GM12878 (cell line): ENCODE measurements around the gene REPS2. TPM values are rescaled to one million over a fixed set of nuclear protein-coding genes. Genes with fewer than 3 reads are reported as not detected.

Experiments used
- ATAC-seq: fragments of 200-7000 bp; cut with Tn5 transposase; 3 replicates; pipeline ENCODE4 v1.9.1; 2020; ENCODE audit warnings: mild to moderate bottlenecking, moderate library complexity
- BruUV-seq: library from RNA; stranded (reverse); fragments of 400-500 nt; replicated peaks from 2 replicates; lab custom pipeline; 2021; lab: Mats Ljungman, UMichigan
- CTCF ChIA-PET: fragments of 300-600 bp; sonication (Branson Sonifier 250); formaldehyde crosslinking; extraction: SDS; loops from one replicate; lab custom pipeline; 2021; ENCODE audit warnings: inconsistent platforms; lab: Yijun Ruan, JAX
- POLR2A ChIA-PET: fragments of 350-600 bp; formaldehyde crosslinking; extraction: SDS; loops from one replicate; lab custom pipeline; 2021; ENCODE audit warnings: inconsistent platforms; lab: Charles Lee
- RAD21 ChIA-PET: fragments of 300-600 bp; sonication (Branson Sonifier 250); formaldehyde crosslinking; loops from one replicate; lab custom pipeline; 2023; ENCODE audit warnings: antibody characterized with exemption; ENCODE audit not compliant: unreplicated experiment; lab: Charles Lee
- SMC1A ChIA-PET: fragments of 300-600 bp; sonication (Branson Sonifier 250); formaldehyde crosslinking; loops from one replicate; lab custom pipeline; 2023; ENCODE audit not compliant: unreplicated experiment, uncharacterized antibody; lab: Charles Lee
- DNase-seq: peaks from one replicate; pipeline ENCODE4 v3.0.0-alpha.2; 2011; ENCODE audit warnings: low read depth, low spot score
- FAIRE-seq: peaks from 3 replicates; lab custom pipeline; 2011; peaks lifted over from hg19 to GRCh38; lab: Jason Lieb, UNC
- H2AFZ ChIP-seq: 2 replicates; pipeline ENCODE4 v1.6.0; 2011; ENCODE audit warnings: low read depth, low read length, control low read depth; ENCODE audit not compliant: control insufficient read depth
- H3K27ac ChIP-seq: 2 replicates; pipeline ENCODE4 v1.5.1; 2011; ENCODE audit warnings: control low read depth; ENCODE audit not compliant: control insufficient read depth, insufficient read depth
- H3K27me3 ChIP-seq, 2 experiments: replicated peaks in 1 of 2; 2 replicates each; pipeline versions ENCODE4 v1.6.0 to v1.6.1; 2011; ENCODE audit warnings: low read length in 1 of 2; ENCODE audit not compliant: control insufficient read depth in 2 of 2, insufficient read depth in 2 of 2
- H3K36me3 ChIP-seq, 2 experiments: 2 replicates each; pipeline ENCODE4 v1.5.1; 2011; ENCODE audit warnings: low read length in 1 of 2; ENCODE audit not compliant: control insufficient read depth in 2 of 2, insufficient read depth in 2 of 2
- H3K4me1 ChIP-seq: 2 replicates; pipeline ENCODE4 v1.6.1; 2011; ENCODE audit warnings: mild to moderate bottlenecking, low read length, moderate library complexity, mixed read lengths; ENCODE audit not compliant: control insufficient read depth, insufficient read depth
- H3K4me2 ChIP-seq: 2 replicates; pipeline ENCODE4 v1.6.0; 2011; ENCODE audit warnings: control low read depth; ENCODE audit not compliant: control insufficient read depth, insufficient read depth
- H3K4me3 ChIP-seq: fragments of 200-600 bp; sonication (generic); 2 replicates; pipeline ENCODE4 v1.5.1; 2016
- H3K79me2 ChIP-seq: 2 replicates; pipeline ENCODE4 v1.6.0; 2011; ENCODE audit warnings: low read length; ENCODE audit not compliant: control insufficient read depth, insufficient read depth
- H3K9ac ChIP-seq: 2 replicates; pipeline ENCODE4 v1.8.0; 2011; ENCODE audit warnings: low read length, control low read depth, mixed read lengths; ENCODE audit not compliant: control insufficient read depth, insufficient read depth
- H3K9me3 ChIP-seq: replicated peaks from 3 replicates; pipeline ENCODE4 v1.5.1; 2011; ENCODE audit warnings: mild to moderate bottlenecking, low read length; ENCODE audit not compliant: control insufficient read depth, insufficient read depth
- H4K20me1 ChIP-seq: 2 replicates; pipeline ENCODE4 v1.6.0; 2011; ENCODE audit not compliant: control insufficient read depth, insufficient read depth
- ASH2L ChIP-seq: fragments of 300-600, 200-600 bp; sonication (generic); IDR thresholded peaks from 2 replicates; pipeline ENCODE4 v1.6.1; 2017; ENCODE audit warnings: low read depth, mild to moderate bottlenecking, borderline replicate concordance
- E2F4 ChIP-seq: IDR thresholded peaks from 2 replicates; pipeline ENCODE4 v1.6.1; 2012; ENCODE audit warnings: low read depth, low read length, improper control_type of control experiment
- E2F8 ChIP-seq: fragments of 450-650 bp; IDR thresholded peaks from 2 replicates; pipeline ENCODE4 v1.6.1; 2018; ENCODE audit warnings: mild to moderate bottlenecking, low read depth, moderate library complexity; ENCODE audit not compliant: partially characterized antibody
- ESRRA ChIP-seq: IDR thresholded peaks from 2 replicates; pipeline ENCODE4 v1.6.1; 2012; ENCODE audit warnings: mild to moderate bottlenecking, low read length, improper control_type of control experiment
- GABPA ChIP-seq: IDR thresholded peaks from 2 replicates; pipeline ENCODE4 v1.6.1; 2014; ENCODE audit warnings: antibody characterized with exemption, low read depth, mild to moderate bottlenecking, inconsistent platforms
- GATAD2B ChIP-seq: fragments of 450-650 bp; conservative IDR thresholded peaks from 2 replicates; pipeline ENCODE4 v1.6.1; 2017; ENCODE audit warnings: low read depth, mild to moderate bottlenecking, moderate library complexity
- IKZF1 ChIP-seq: fragments of 450-650 bp; conservative IDR thresholded peaks from 2 replicates; pipeline ENCODE4 v1.6.1; 2017; ENCODE audit warnings: antibody characterized with exemption, mild to moderate bottlenecking
- JUND ChIP-seq: IDR thresholded peaks from 2 replicates; pipeline ENCODE4 v1.6.1; 2012; ENCODE audit warnings: low read depth, mild to moderate bottlenecking, low read length, improper control_type of control experiment, moderate library complexity
- MLLT1 ChIP-seq: fragments of 450-650 bp; IDR thresholded peaks from 2 replicates; pipeline ENCODE4 v1.6.1; 2016; ENCODE audit warnings: mild to moderate bottlenecking
- MYC ChIP-seq: IDR thresholded peaks from 2 replicates; pipeline ENCODE4 v1.6.1; 2011; ENCODE audit warnings: mild to moderate bottlenecking, low read length, moderate library complexity, inconsistent platforms; ENCODE audit not compliant: insufficient read depth, insufficient replicate concordance, insufficient read length, severe bottlenecking
- POLR2A ChIP-seq: IDR thresholded peaks from 2 replicates; pipeline ENCODE4 v1.6.1; 2011; ENCODE audit warnings: low read depth, mild to moderate bottlenecking, low read length
- RAD51 ChIP-seq: fragments of 450-650 bp; IDR thresholded peaks from 2 replicates; pipeline ENCODE4 v1.6.1; 2016; ENCODE audit warnings: moderate library complexity, mild to moderate bottlenecking, inconsistent platforms
- RB1 ChIP-seq: fragments of 450-650 bp; formaldehyde crosslinking; IDR thresholded peaks from 2 replicates; pipeline ENCODE4 v1.6.1; 2017; ENCODE audit warnings: mild to moderate bottlenecking, borderline replicate concordance
- RBBP5 ChIP-seq: fragments of 200-600 bp; sonication (generic); conservative IDR thresholded peaks from 2 replicates; pipeline ENCODE4 v1.6.1; 2016
- RFX5 ChIP-seq: IDR thresholded peaks from 2 replicates; pipeline ENCODE4 v1.6.1; 2011; ENCODE audit warnings: low read depth, low read length, improper control_type of control experiment
- SMAD1 ChIP-seq: fragments of 450-650 bp; IDR thresholded peaks from 2 replicates; pipeline ENCODE4 v1.6.1; 2018; ENCODE audit warnings: mild to moderate bottlenecking, low read depth; ENCODE audit not compliant: partially characterized antibody
- SMC3 ChIP-seq: IDR thresholded peaks from 2 replicates; pipeline ENCODE4 v1.6.1; 2011; ENCODE audit warnings: low read length, improper control_type of control experiment, borderline replicate concordance
- STAT3 ChIP-seq: IDR thresholded peaks from 2 replicates; pipeline ENCODE4 v1.6.1; 2011; ENCODE audit warnings: low read depth, low read length, improper control_type of control experiment
- TCF7 ChIP-seq: IDR thresholded peaks from 2 replicates; pipeline ENCODE4 v1.6.1; 2014; ENCODE audit warnings: antibody characterized with exemption, borderline replicate concordance
- ZNF217 ChIP-seq: fragments of 450-650 bp; IDR thresholded peaks from 2 replicates; pipeline ENCODE4 v1.6.1; 2017; ENCODE audit warnings: antibody characterized with exemption, mild to moderate bottlenecking
- whole genome bisulfite sequencing: methylation state at CpG from one replicate; pipeline ENCODE4 v1.1.6; 2016; ENCODE audit warnings: low lambda C conversion rate; ENCODE audit not compliant: insufficient replicate concordance, insufficient coverage; ENCODE audit errors: missing lambda C conversion rate; 5-methylcytosine and 5-hydroxymethylcytosine counted together
- in situ Hi-C: fragments of 300-500 bp; cut with MboI; formaldehyde crosslinking; loops from 9 replicates; pipeline ENCODE4 v1.14.3; 2018; ENCODE audit warnings: mixed read lengths
- intact Hi-C: fragments of 100-400 bp; cut with micrococcal nuclease; formaldehyde crosslinking; loops from one replicate; pipeline ENCODE4 v1.14.2; 2022; ENCODE audit not compliant: unreplicated experiment
- polyA plus RNA-seq, 11 experiments: library from polyadenylated mRNA; depleted of rRNA in 4 of 11; unstranded in 6 of 11; stranded (reverse) in 5 of 11; fragments of >200 nt; fragmentation: Nextera tagmentation in 4 of 11; fragmentation: Illumina TruSeq in 1 of 11; extraction: Ambion mirVana in 4 of 11; extraction: Trizol in 1 of 11; gene quantifications; 1 replicate in 1 of 11; 2 replicates in 10 of 11; pipeline versions ENCODE4 v1.2.1 to v1.2.3, GENCODE V29; 2011 to 2016; ENCODE audit warnings: inconsistent platforms in 2 of 11, missing spikeins in 2 of 11, low read depth in 1 of 11
- total RNA-seq, 4 experiments: library from RNA; depleted of rRNA in 3 of 4; stranded (reverse); fragments of >200 nt in 3 of 4; fragmentation: Illumina TruSeq in 1 of 4; extraction: Trizol in 1 of 4; gene quantifications; 2 replicates each; pipeline versions ENCODE4 v1.2.1 to v1.2.3, GENCODE V29; 2013 to 2021

Gene REPS2
- total and polyA plus RNA-seq, 10 of the 15 experiments (the other 5 are each of a cell fraction or from before 2014, with no cell fraction given): 2.1 to 6.8 (median 3.9) TPM

DNA sequence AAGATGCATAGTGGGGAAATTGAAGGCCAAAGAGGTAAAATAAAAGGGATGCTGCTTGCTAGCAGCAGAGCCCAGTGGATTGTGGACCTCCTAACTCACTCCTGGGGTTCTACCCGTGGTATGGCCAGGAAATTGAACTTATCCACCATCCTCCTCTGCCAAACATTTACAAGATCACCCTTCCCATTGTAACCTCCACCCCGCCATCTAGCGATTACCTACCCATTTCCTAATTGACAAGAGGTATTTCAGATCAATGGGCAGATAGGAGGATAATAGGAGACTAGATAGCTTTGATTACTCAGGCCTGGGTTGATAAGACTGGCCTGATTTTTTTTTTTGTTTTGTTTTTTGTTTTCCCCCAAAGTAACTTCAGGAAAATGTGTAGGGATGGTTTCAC, 67.8 kb downstream of the REPS2 start (continued):
- TF ChIP-seq ESRRA: no peak
- TF ChIP-seq RFX5: no peak
- TF ChIP-seq, all 136 proteins: peak for 0

GRCh38 chrX:17017134-17017533, 70.7 kb downstream of the REPS2 start:
- BruUV-seq: no TSS peak
- RAD21 ChIA-PET: interaction anchor here (0.7 to 0.9 kb wide), 2 partner anchors 21 to 27 kb away, joined by 3 read pairs; no protein-coding TSS in a partner anchor
- intact Hi-C loops: no loop called here
- WGBS: 0% methylated on average over 4 of the region's 4 CpGs
- FAIRE-seq: no peak
- H3K9ac ChIP-seq: no peak overlapping the region
- no peaks in the 10 kb centered on the region; the same call in 1 of the 2 replicates for H3K4me1 ChIP-seq
- no peaks in the 10 kb centered on the region for H3K36me3 ChIP-seq
- H3K4me3 ChIP-seq: no peak overlapping the region
- CTCF ChIA-PET: interaction anchor here (0.6 to 1.2 kb wide), 4 partner anchors 9 to 207 kb away, joined by 3 to 5 read pairs (median 3); no protein-coding TSS in a partner anchor
- TF ChIP-seq RBBP5 (no peak), MYC (no peak), POLR2A (no peak), ZNF217 (no peak), E2F4 (no peak), MLLT1 (no peak), E2F8 (no peak), RAD51 (no peak), JUND (no peak), RB1 (no peak), ASH2L (no peak), IKZF1 (no peak), STAT3 (no peak), SMAD1 (no peak), TCF7 (no peak), SMC3 (no peak), GABPA (no peak), GATAD2B (no peak)
- no peak for ATAC-seq
- POLR2A ChIA-PET: no interaction called here
- no peak overlapping the region for H2AFZ ChIP-seq
- H4K20me1 ChIP-seq: no peaks in the 10 kb centered on the region
- H3K79me2 ChIP-seq: no peaks in the 10 kb centered on the region
- no peaks in the 10 kb centered on the region; a peak in 2 of 4 replicates for H3K27me3 ChIP-seq
- H3K27ac ChIP-seq: no peak overlapping the region
- no peak overlapping the region for H3K4me2 ChIP-seq
- H3K9me3 ChIP-seq: no peaks in the 10 kb centered on the region
- in situ Hi-C loops: no loop called here
- DNase-seq: no peak
- SMC1A ChIA-PET: interaction anchor here (0.6 to 1.1 kb wide), 4 partner anchors 11 to 515 kb away, joined by 3 to 4 read pairs (median 3); no protein-coding TSS in a partner anchor
